DOHH2 (cell line): ENCODE measurements around the gene TBC1D20.

Experiments used
- EZH2phosphoT487 ChIP-seq: fragments of 200-600 bp; sonication (generic); IDR thresholded peaks from 2 replicates; pipeline ENCODE4 v1.6.1; 2017; ENCODE audit warnings: borderline replicate concordance, mild to moderate bottlenecking, antibody characterized with exemption, low read length, moderate library complexity, mixed read lengths
- TF ChIP-seq, protein P1 (sequence below): fragments of 200-600 bp; sonication (generic); IDR thresholded peaks from one replicate; pipeline ENCODE4 v1.5.1; 2014; ENCODE audit warnings: antibody characterized with exemption, mild to moderate bottlenecking, low read depth, low read length; ENCODE audit not compliant: poor library complexity, severe bottlenecking

DNA sequence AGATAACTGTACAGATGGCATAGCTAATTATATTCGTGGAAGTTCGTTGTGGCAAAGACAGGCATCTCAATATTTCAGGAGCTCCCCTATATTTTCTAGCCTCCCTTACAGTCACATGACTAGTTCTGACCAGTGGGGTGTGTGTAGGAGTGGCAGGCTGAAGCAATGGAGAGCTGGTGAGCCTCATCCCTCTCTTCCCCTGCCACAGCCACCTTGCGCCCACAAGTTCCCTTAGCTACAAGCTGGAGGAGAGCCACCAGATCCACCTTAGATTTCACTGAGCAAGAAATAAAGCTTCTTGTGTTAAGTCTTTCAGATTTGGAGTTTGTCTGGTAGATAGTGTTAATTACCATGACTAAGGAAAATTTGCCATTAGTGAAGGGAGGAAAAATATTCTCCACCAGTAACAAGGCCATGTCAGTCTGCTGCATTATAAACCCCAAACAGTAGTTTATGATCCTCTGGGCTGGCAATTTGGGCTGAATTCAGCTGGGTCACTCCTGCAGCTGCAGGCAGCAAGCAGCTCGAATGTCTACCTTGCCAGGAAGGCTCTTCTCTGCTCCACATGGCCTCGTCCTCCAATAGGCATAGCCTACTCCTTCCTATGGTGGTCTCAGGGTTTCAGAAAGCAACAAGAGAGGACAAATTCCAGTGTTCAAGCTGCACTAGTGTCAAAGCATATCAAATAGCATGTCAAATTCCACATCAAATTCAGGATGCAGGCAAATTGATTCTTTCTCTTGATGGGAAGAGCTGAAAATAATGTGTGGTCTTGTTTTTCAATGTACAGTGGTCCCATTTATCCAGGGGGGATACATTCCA is 61.7 kb downstream of the TBC1D20 start:
- TF ChIP-seq, protein P1, sequence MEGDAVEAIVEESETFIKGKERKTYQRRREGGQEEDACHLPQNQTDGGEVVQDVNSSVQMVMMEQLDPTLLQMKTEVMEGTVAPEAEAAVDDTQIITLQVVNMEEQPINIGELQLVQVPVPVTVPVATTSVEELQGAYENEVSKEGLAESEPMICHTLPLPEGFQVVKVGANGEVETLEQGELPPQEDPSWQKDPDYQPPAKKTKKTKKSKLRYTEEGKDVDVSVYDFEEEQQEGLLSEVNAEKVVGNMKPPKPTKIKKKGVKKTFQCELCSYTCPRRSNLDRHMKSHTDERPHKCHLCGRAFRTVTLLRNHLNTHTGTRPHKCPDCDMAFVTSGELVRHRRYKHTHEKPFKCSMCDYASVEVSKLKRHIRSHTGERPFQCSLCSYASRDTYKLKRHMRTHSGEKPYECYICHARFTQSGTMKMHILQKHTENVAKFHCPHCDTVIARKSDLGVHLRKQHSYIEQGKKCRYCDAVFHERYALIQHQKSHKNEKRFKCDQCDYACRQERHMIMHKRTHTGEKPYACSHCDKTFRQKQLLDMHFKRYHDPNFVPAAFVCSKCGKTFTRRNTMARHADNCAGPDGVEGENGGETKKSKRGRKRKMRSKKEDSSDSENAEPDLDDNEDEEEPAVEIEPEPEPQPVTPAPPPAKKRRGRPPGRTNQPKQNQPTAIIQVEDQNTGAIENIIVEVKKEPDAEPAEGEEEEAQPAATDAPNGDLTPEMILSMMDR, result no peak
- TF ChIP-seq EZH2phosphoT487, result no peak
